GM23338 (cell line): Measurements from ENCODE around the gene LRRC27.

Source experiments
- CREB1 ChIP-seq: fragments of 250-450 bp; sonication (Bioruptor Pico); IDR thresholded peaks from 2 replicates; pipeline ENCODE4 v1.5.0; 2020; ENCODE audit warnings: low read depth, mild to moderate bottlenecking, moderate library complexity
- CTCF ChIP-seq, 2 experiments: fragments of 200-600 bp in 1 of 2; sonication (generic) in 1 of 2; conservative IDR thresholded peaks; 2 replicates each; pipeline versions ENCODE4 v1.5.1 to v1.6.1; 2016 to 2017; ENCODE audit warnings: antibody characterized with exemption in 2 of 2, low read depth in 2 of 2, mild to moderate bottlenecking in 2 of 2, moderate library complexity in 1 of 2
- ETS1 ChIP-seq: IDR thresholded peaks from 2 replicates; pipeline ENCODE4 v1.6.1; 2016; ENCODE audit warnings: antibody characterized with exemption
- EZH2 ChIP-seq: fragments of 200-600 bp; sonication (generic); IDR thresholded peaks from one replicate; pipeline ENCODE4 v1.8.0; 2017; ENCODE audit warnings: antibody characterized with exemption, mild to moderate bottlenecking, low read depth; ENCODE audit not compliant: unreplicated experiment
- EZH2phosphoT487 ChIP-seq: fragments of 200-600 bp; sonication (generic); IDR thresholded peaks from one replicate; pipeline ENCODE4 v1.8.1; 2018; ENCODE audit warnings: antibody characterized with exemption; ENCODE audit not compliant: unreplicated experiment
- JUNB ChIP-seq: IDR thresholded peaks from one replicate; pipeline ENCODE4 v1.6.1; 2016; ENCODE audit warnings: antibody characterized with exemption; ENCODE audit not compliant: unreplicated experiment
- NANOG ChIP-seq: IDR thresholded peaks from 2 replicates; pipeline ENCODE4 v1.6.1; 2016; ENCODE audit warnings: antibody characterized with exemption, borderline replicate concordance
- POLR2AphosphoS5 ChIP-seq: IDR thresholded peaks from 2 replicates; pipeline ENCODE4 v1.6.1; 2016; ENCODE audit warnings: antibody characterized with exemption, low read depth
- REST ChIP-seq: IDR thresholded peaks from one replicate; pipeline ENCODE4 v1.6.1; 2018; ENCODE audit warnings: antibody characterized with exemption; ENCODE audit not compliant: unreplicated experiment
- STAT1 ChIP-seq: IDR thresholded peaks from one replicate; pipeline ENCODE4 v1.6.1; 2016; ENCODE audit warnings: antibody characterized with exemption; ENCODE audit not compliant: unreplicated experiment
- ZNF114 ChIP-seq: fragments of 250-450 bp; sonication (Bioruptor Pico); IDR thresholded peaks from 2 replicates; pipeline ENCODE4 v1.5.0; 2020; ENCODE audit warnings: mild to moderate bottlenecking, moderate library complexity
- ZNF462 ChIP-seq: fragments of 250-450 bp; sonication (Bioruptor Pico); IDR thresholded peaks from 2 replicates; pipeline ENCODE4 v1.5.0; 2020; ENCODE audit warnings: mild to moderate bottlenecking, moderate library complexity

GRCh38 chr10:132309471-132309865, 22.5 kb upstream of the LRRC27 start:
- TF ChIP-seq CTCF (conservative IDR thresholded peaks at IDR 0.05; ENCODE audit: low read depth in 2 of 2) (no peak), REST (no peak), EZH2phosphoT487 (no peak), EZH2 (no peak), JUNB (no peak), STAT1 (no peak), POLR2AphosphoS5 (no peak), CREB1 (CRISPR knock-in tag) (no peak), ETS1 (no peak), NANOG (no peak), ZNF114 (CRISPR knock-in tag) (no peak), ZNF462 (CRISPR knock-in tag) (no peak)
